LNCaP clone FGC (cell line): Measurements from ENCODE around the gene TAF11L10.
A peak's percentile ranks its signal among the peaks of the same experiment; 100 is the strongest.
"Not testable (repeated sequence)": the region's sequence is repeated elsewhere in the genome, so short reads cannot be mapped to it uniquely, and the experiment has no call there.

Experiments
- DNase-seq: peaks from one replicate; pipeline ENCODE4 v3.0.0-alpha.2; 2011; ENCODE audit warnings: low read depth
- H3K4me3 ChIP-seq: 2 replicates; pipeline ENCODE4 v1.5.1; 2011; ENCODE audit warnings: mild to moderate bottlenecking, low read depth, low read length, control low read depth
- CTCF ChIP-seq: IDR thresholded peaks from 2 replicates; pipeline ENCODE4 v1.5.1; 2012; ENCODE audit warnings: mild to moderate bottlenecking; ENCODE audit not compliant: control insufficient read depth, insufficient read depth; ENCODE audit errors: extremely low read depth

The TAF11L10 gene

GRCh38 chr5:17597728-17598127 lies at the start of gene TAF11L10:
Gene TAF11L10, minus strand, starts transcription at chr5:17597828.
- not testable (repeated sequence) for H3K4me3 ChIP-seq, DNase-seq

- TF ChIP-seq CTCF: no peak
- no peak within 1 kb of the TSS for H3K4me3 ChIP-seq
These were observed 36.5 kb upstream of the TAF11L10 start, which contains the start of gene TAF11L14 for GRCh38 chr5:17634160-17634559. Gene TAF11L14, plus strand, starts transcription at chr5:17634460.

GRCh38 chr5:17631788-17632187 lies 34.2 kb upstream of the TAF11L10 start, which contains the start of gene TAF11L13:
Gene TAF11L13, plus strand, starts transcription at chr5:17632088.
- not testable (repeated sequence) for H3K4me3 ChIP-seq

More at GRCh38 chr5:17634160-17634559, 36.5 kb upstream of the TAF11L10 start, which contains the start of gene TAF11L14:
- DNase-seq: no peak

GRCh38 chr5:17625686-17626085 lies 28.1 kb upstream of the TAF11L10 start:
- TF ChIP-seq CTCF: no peak
- H3K4me3 ChIP-seq: no peak overlapping the region
- no peak for DNase-seq

More at GRCh38 chr5:17631788-17632187, 34.2 kb upstream of the TAF11L10 start, which contains the start of gene TAF11L13:
- DNase-seq: not testable (repeated sequence)

- peak; percentile 10; the same call in 1 of the 2 replicates for TF ChIP-seq CTCF
- DNase-seq: no peak
- no peak overlapping the region for H3K4me3 ChIP-seq
These were observed 23.0 kb upstream of the TAF11L10 start for GRCh38 chr5:17620627-17621026.

GRCh38 chr5:17619354-17619753 lies 21.7 kb upstream of the TAF11L10 start:
- TF ChIP-seq CTCF: no peak
- no peak overlapping the region for H3K4me3 ChIP-seq
- no peak for DNase-seq

- DNase-seq: no peak
- no peak overlapping the region for H3K4me3 ChIP-seq
- no peak for TF ChIP-seq CTCF
These were observed 17.4 kb upstream of the TAF11L10 start for GRCh38 chr5:17614872-17615605.

GRCh38 chr5:17610092-17610491 lies 12.5 kb upstream of the TAF11L10 start, which contains the start of gene TAF11L12:
Gene TAF11L12, plus strand, starts transcription at chr5:17610392.
- DNase-seq, H3K4me3 ChIP-seq: not testable (repeated sequence)

GRCh38 chr5:17607461-17607860 lies 9.8 kb upstream of the TAF11L10 start:
- not testable (repeated sequence) for DNase-seq, H3K4me3 ChIP-seq
